Measurements from ENCODE around the gene BICDL1. TPM values are rescaled to one million over a fixed set of nuclear protein-coding genes. Genes with fewer than 3 reads are reported as not detected.

The BICDL1 gene
- total and polyA plus RNA-seq, 2 donors (not counting 1 experiment from before 2014, with no cell fraction given): not detected

- Histone ChIP-seq H3K9ac (ENCODE audit: insufficient read depth, low read length) (no peak overlapping the region), H3K27me3 (ENCODE audit: control insufficient read depth, insufficient read depth, low read length) (no peaks in the 10 kb centered on the region), H3K4me1 (ENCODE audit: control insufficient read depth, extremely low read depth, insufficient read depth, low read length) (no peaks in the 10 kb centered on the region), H3K9me3 (ENCODE audit: control insufficient read depth, insufficient read depth, low read depth, low read length) (no peaks in the 10 kb centered on the region), H3K36me3 (ENCODE audit: control insufficient read depth, insufficient read depth, low read length) (peaks cover 4% of the 10 kb centered on the region), H3K27ac (ENCODE audit: insufficient read depth, low read length) (no peak overlapping the region), H3K79me2 (ENCODE audit: control insufficient read depth, insufficient read depth, low read length) (no peaks in the 10 kb centered on the region), H3K4me3 (replicated peaks in 1 of 4; ENCODE audit: control extremely low read depth in 1 of 4, insufficient read depth in 1 of 4, low read depth in 3 of 4, low read length in 4 of 4) (no peak overlapping the region), H2AFZ (ENCODE audit: low read length) (no peak overlapping the region), H3K4me2 (ENCODE audit: extremely low read depth, insufficient read depth, low read length) (no peak overlapping the region), H4K20me1 (ENCODE audit: control insufficient read depth, extremely low read depth, insufficient read depth, low read length) (no peaks in the 10 kb centered on the region)
- DNase-seq (ENCODE audit: low read depth in 2 of 2): no peak
- TF ChIP-seq CTCF (conservative IDR thresholded peaks at IDR 0.05 in 1 of 2, IDR thresholded peaks at IDR 0.05 in 1 of 2; ENCODE audit: low read depth in 1 of 2, low read length in 2 of 2): no peak
- TF ChIP-seq EZH2 (IDR thresholded peaks at IDR 0.05; ENCODE audit: low read length, missing control alignments): no peak
Observed at GRCh38 chr12:120089796-120090195, 100.8 kb downstream of the BICDL1 start.

GRCh38 chr12:120090206-120090605 is 101.2 kb downstream of the BICDL1 start:
- no peak overlapping the region for H3K4me2 ChIP-seq (ENCODE audit: extremely low read depth, insufficient read depth, low read length)
- no peak overlapping the region for H3K4me3 ChIP-seq (replicated peaks in 1 of 4; ENCODE audit: control extremely low read depth in 1 of 4, insufficient read depth in 1 of 4, low read depth in 3 of 4, low read length in 4 of 4)
- no peak for TF ChIP-seq EZH2 (IDR thresholded peaks at IDR 0.05; ENCODE audit: low read length, missing control alignments)
- TF ChIP-seq CTCF (conservative IDR thresholded peaks at IDR 0.05 in 1 of 2, IDR thresholded peaks at IDR 0.05 in 1 of 2; ENCODE audit: low read depth in 1 of 2, low read length in 2 of 2): no peak
- no peak overlapping the region for H3K27ac ChIP-seq (ENCODE audit: insufficient read depth, low read length)
- H3K9ac ChIP-seq (ENCODE audit: insufficient read depth, low read length): no peak overlapping the region
- H3K9me3 ChIP-seq (ENCODE audit: control insufficient read depth, insufficient read depth, low read depth, low read length): no peaks in the 10 kb centered on the region
- no peak for DNase-seq (ENCODE audit: low read depth in 2 of 2)
- H3K36me3 ChIP-seq (ENCODE audit: control insufficient read depth, insufficient read depth, low read length): peaks cover 4% of the 10 kb centered on the region
- H3K4me1 ChIP-seq (ENCODE audit: control insufficient read depth, extremely low read depth, insufficient read depth, low read length): no peaks in the 10 kb centered on the region
- H3K79me2 ChIP-seq (ENCODE audit: control insufficient read depth, insufficient read depth, low read length): no peaks in the 10 kb centered on the region
- H4K20me1 ChIP-seq (ENCODE audit: control insufficient read depth, extremely low read depth, insufficient read depth, low read length): no peaks in the 10 kb centered on the region
- no peaks in the 10 kb centered on the region for H3K27me3 ChIP-seq (ENCODE audit: control insufficient read depth, insufficient read depth, low read length)
- no peak overlapping the region for H2AFZ ChIP-seq (ENCODE audit: low read length)

- Histone ChIP-seq H2AFZ (ENCODE audit: low read length) (no peak overlapping the region), H3K4me3 (replicated peaks in 1 of 4; ENCODE audit: control extremely low read depth in 1 of 4, insufficient read depth in 1 of 4, low read depth in 3 of 4, low read length in 4 of 4) (no peak overlapping the region), H3K27me3 (ENCODE audit: control insufficient read depth, insufficient read depth, low read length) (no peaks in the 10 kb centered on the region), H3K36me3 (ENCODE audit: control insufficient read depth, insufficient read depth, low read length) (peaks cover 4% of the 10 kb centered on the region), H3K9me3 (ENCODE audit: control insufficient read depth, insufficient read depth, low read depth, low read length) (no peaks in the 10 kb centered on the region), H3K9ac (ENCODE audit: insufficient read depth, low read length) (no peak overlapping the region), H3K27ac (ENCODE audit: insufficient read depth, low read length) (no peak overlapping the region), H4K20me1 (ENCODE audit: control insufficient read depth, extremely low read depth, insufficient read depth, low read length) (no peaks in the 10 kb centered on the region), H3K4me1 (ENCODE audit: control insufficient read depth, extremely low read depth, insufficient read depth, low read length) (no peaks in the 10 kb centered on the region), H3K4me2 (ENCODE audit: extremely low read depth, insufficient read depth, low read length) (no peak overlapping the region), H3K79me2 (ENCODE audit: control insufficient read depth, insufficient read depth, low read length) (no peaks in the 10 kb centered on the region)
- DNase-seq (ENCODE audit: low read depth in 2 of 2): no peak
- TF ChIP-seq CTCF (conservative IDR thresholded peaks at IDR 0.05 in 1 of 2, IDR thresholded peaks at IDR 0.05 in 1 of 2; ENCODE audit: low read depth in 1 of 2, low read length in 2 of 2): no peak
- no peak for TF ChIP-seq EZH2 (IDR thresholded peaks at IDR 0.05; ENCODE audit: low read length, missing control alignments)
Observed at GRCh38 chr12:120090626-120091295, 101.7 kb downstream of the BICDL1 start.
